Measurements from ENCODE around the gene GOLGA5. TPM values are rescaled to one million over a fixed set of nuclear protein-coding genes. Genes with fewer than 3 reads are reported as not detected.

GOLGA5 gene
- total and polyA plus RNA-seq, 2 of the 8 experiments (the other 6 are each of a cell fraction or from before 2014, with no cell fraction given): 13.0 to 25.4 TPM

- Histone ChIP-seq H3K9ac (replicated peaks in 1 of 4; ENCODE audit: extremely low read depth in 1 of 4, low read depth in 3 of 4, low read length in 3 of 4) (no peak overlapping the region), H3K9me3 (ENCODE audit: insufficient read depth in 2 of 2, low read depth in 1 of 2, low read length in 1 of 2) (no peaks in the 10 kb centered on the region), H3K79me2 (ENCODE audit: control insufficient read depth in 1 of 2, insufficient read depth in 2 of 2, low read length in 2 of 2) (peaks cover 0 to 11% of the 10 kb centered on the region in 2 experiments; a peak in 2 of 4 replicates), H4K20me1 (replicated peaks in 1 of 2; ENCODE audit: control insufficient read depth in 1 of 2, insufficient read depth in 2 of 2, low read length in 2 of 2) (no peaks in the 10 kb centered on the region), H3K14ac (ENCODE audit: insufficient read length) (no peak overlapping the region), H3K4me1 (replicated peaks in 1 of 4; ENCODE audit: control insufficient read depth in 3 of 4, insufficient read depth in 4 of 4, low read length in 3 of 4) (peaks cover 0 to 3% (median 2%) of the 10 kb centered on the region in 4 experiments; a peak in 2 of 7 replicates), H3K27ac (ENCODE audit: low read depth, low read length) (no peak overlapping the region), H3K4ac (replicated peaks; ENCODE audit: insufficient read length, low read depth, low read length) (no peak overlapping the region), H2AFZ (ENCODE audit: low read length) (no peak overlapping the region), H2BK5ac (ENCODE audit: low read depth, low read length) (no peak overlapping the region), H2BK20ac (ENCODE audit: low read length) (no peak overlapping the region), H2BK120ac (replicated peaks; ENCODE audit: low read depth, low read length) (no peak overlapping the region), H3K4me3 (ENCODE audit: extremely low read depth in 1 of 4, insufficient read depth in 2 of 4, low read depth in 3 of 4, low read length in 4 of 4) (no peak overlapping the region), H3K56ac (replicated peaks; ENCODE audit: insufficient read length, low read depth, low read length) (no peak overlapping the region), H2BK12ac (ENCODE audit: low read depth, low read length) (no peak overlapping the region), H3K79me1 (ENCODE audit: low read depth, low read length) (no peaks in the 10 kb centered on the region), H2BK15ac (ENCODE audit: low read length) (no peak overlapping the region), H3K18ac (ENCODE audit: extremely low read depth, low read length) (no peak overlapping the region), H4K5ac (ENCODE audit: insufficient read length, low read depth, low read length) (no peak overlapping the region), H3K4me2 (ENCODE audit: insufficient read depth in 1 of 2, low read depth in 2 of 2, low read length in 2 of 2) (no peak overlapping the region), H4K91ac (replicated peaks; ENCODE audit: insufficient read length, low read length) (no peak overlapping the region), H3K23me2 (ENCODE audit: low read depth, low read length) (peaks cover 6% of the 10 kb centered on the region; the same call in 1 of the 2 replicates), H3K36me3 (ENCODE audit: control insufficient read depth in 2 of 4, insufficient read depth in 4 of 4, low read length in 3 of 4) (no peaks in the 10 kb centered on the region), H3K27me3 (replicated peaks in 1 of 4; ENCODE audit: control insufficient read depth in 3 of 4, extremely low read depth in 1 of 4, insufficient read depth in 3 of 4, low read length in 3 of 4) (peaks cover 0 to 3% (median 0%) of the 10 kb centered on the region in 4 experiments; a peak in 2 of 7 replicates), H4K8ac (ENCODE audit: extremely low read depth, insufficient read depth, low read length) (no peak overlapping the region), H2AK5ac (ENCODE audit: low read depth, low read length) (no peak overlapping the region), H3K23ac (ENCODE audit: insufficient read length) (no peak overlapping the region)
- DNase-seq (ENCODE audit: low read depth in 1 of 2, low spot score in 2 of 2) (no peak), FAIRE-seq (no peak)
- ChIA-PET POLR2A (ENCODE audit: partially characterized antibody) (interaction anchor here (0.6 to 1.2 kb wide), 2 partner anchors 21 to 352 kb away, joined by 3 read pairs; no protein-coding TSS in a partner anchor), CTCF (ENCODE audit: partially characterized antibody) (interaction anchor here (0.9 to 2.6 kb wide), 5 partner anchors 12 to 353 kb away, joined by 3 to 10 read pairs (median 3); no protein-coding TSS in a partner anchor)
- 97% methylated on average over 4 of the region's 4 CpGs; no CpG with 5 or more reads in 1 of the 2 experiments for WGBS, 2 experiments (ENCODE audit: extremely low coverage in 1 of 2, insufficient coverage in 1 of 2, insufficient read length in 1 of 2, insufficient replicate concordance in 2 of 2, low coverage in 1 of 2, low lambda C conversion rate in 2 of 2, missing lambda C conversion rate in 1 of 2)
- TF ChIP-seq SIX5 (IDR thresholded peaks at IDR 0.05; ENCODE audit: low read depth, low read length) (no peak), SP2 (IDR thresholded peaks at IDR 0.05; ENCODE audit: low read length) (no peak), HDAC2 (IDR thresholded peaks at IDR 0.05; ENCODE audit: borderline replicate concordance in 1 of 2, low read depth in 2 of 2, low read length in 2 of 2) (no peak), TBP (IDR thresholded peaks at IDR 0.05; ENCODE audit: low read depth, low read length) (no peak), BRCA1 (IDR thresholded peaks at IDR 0.05; ENCODE audit: low read depth, low read length) (no peak), NRF1 (IDR thresholded peaks at IDR 0.05; ENCODE audit: low read depth, low read length) (no peak), TCF12 (IDR thresholded peaks at IDR 0.05; ENCODE audit: low read depth, low read length) (no peak), JUND (IDR thresholded peaks at IDR 0.05; ENCODE audit: low read length) (no peak), BCL11A (IDR thresholded peaks at IDR 0.05; ENCODE audit: low read depth in 2 of 2, low read length in 2 of 2) (no peak), SAP30 (IDR thresholded peaks at IDR 0.05; ENCODE audit: insufficient read depth, insufficient replicate concordance, low read length) (no peak), GTF2F1 (IDR thresholded peaks at IDR 0.05; ENCODE audit: borderline replicate concordance, low read depth, low read length) (no peak), POLR2AphosphoS5 (IDR thresholded peaks at IDR 0.05; ENCODE audit: low read depth, low read length) (no peak)
These were observed 42.3 kb upstream of the GOLGA5 start for GRCh38 chr14:92751819-92752218.
